Coronary artery (tissue), 2 donors: ENCODE data around the gene PAIP2B.

Experiments used
- DNase-seq: peaks from one replicate; pipeline ENCODE4 v3.0.0-alpha.2; 2017; ENCODE audit warnings: low spot score
- H3K27ac ChIP-seq, 2 donors: fragments of 200-600 bp; sonication (generic); one replicate each; pipeline ENCODE4 v1.5.1; 2016 to 2019
- H3K4me3 ChIP-seq: fragments of 200-600 bp; sonication (generic); 2 replicates; pipeline ENCODE4 v1.5.1; 2016; ENCODE audit warnings: mild to moderate bottlenecking, moderate library complexity
- TF ChIP-seq, protein P1 (sequence below): fragments of 200-600 bp; sonication (generic); IDR thresholded peaks from one replicate; pipeline ENCODE4 v1.5.1; 2019; ENCODE audit warnings: antibody characterized with exemption

PAIP2B gene

DNA sequence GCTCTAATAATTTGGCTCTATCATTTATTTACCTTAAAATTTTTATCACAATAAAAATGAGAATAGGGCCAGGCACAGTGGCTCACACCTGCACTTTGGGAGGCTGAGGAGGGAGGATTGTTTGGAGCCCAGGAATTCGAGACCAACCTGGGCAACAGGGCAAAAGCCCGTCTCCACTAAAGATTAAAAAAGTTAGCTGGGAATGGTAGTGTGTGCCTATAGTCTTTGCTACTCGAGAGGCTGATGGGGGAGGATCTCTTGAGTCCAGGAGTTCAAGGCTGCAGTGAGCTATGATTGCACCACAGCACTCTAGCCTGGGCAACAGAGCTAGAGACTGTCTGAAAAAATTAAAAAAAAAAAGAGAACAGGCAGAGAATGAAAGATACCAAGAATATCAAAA, 90.7 kb downstream of the PAIP2B start:
- H3K4me3 ChIP-seq: no peak overlapping the region
- no peak overlapping the region for H3K27ac ChIP-seq
- DNase-seq: no peak
- TF ChIP-seq, protein P1, sequence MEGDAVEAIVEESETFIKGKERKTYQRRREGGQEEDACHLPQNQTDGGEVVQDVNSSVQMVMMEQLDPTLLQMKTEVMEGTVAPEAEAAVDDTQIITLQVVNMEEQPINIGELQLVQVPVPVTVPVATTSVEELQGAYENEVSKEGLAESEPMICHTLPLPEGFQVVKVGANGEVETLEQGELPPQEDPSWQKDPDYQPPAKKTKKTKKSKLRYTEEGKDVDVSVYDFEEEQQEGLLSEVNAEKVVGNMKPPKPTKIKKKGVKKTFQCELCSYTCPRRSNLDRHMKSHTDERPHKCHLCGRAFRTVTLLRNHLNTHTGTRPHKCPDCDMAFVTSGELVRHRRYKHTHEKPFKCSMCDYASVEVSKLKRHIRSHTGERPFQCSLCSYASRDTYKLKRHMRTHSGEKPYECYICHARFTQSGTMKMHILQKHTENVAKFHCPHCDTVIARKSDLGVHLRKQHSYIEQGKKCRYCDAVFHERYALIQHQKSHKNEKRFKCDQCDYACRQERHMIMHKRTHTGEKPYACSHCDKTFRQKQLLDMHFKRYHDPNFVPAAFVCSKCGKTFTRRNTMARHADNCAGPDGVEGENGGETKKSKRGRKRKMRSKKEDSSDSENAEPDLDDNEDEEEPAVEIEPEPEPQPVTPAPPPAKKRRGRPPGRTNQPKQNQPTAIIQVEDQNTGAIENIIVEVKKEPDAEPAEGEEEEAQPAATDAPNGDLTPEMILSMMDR: no peak

GRCh38 chr2:71133603-71134002, 93.3 kb downstream of the PAIP2B start:
- Histone ChIP-seq H3K27ac (no peak overlapping the region), H3K4me3 (no peak overlapping the region)
- DNase-seq: no peak
- TF ChIP-seq, protein P1: no peak
